ENCODE data around the gene TOMM20. TPM values are rescaled to one million over a fixed set of nuclear protein-coding genes. Genes with fewer than 3 reads are reported as not detected.
A peak's percentile ranks its signal among the peaks of the same experiment; 100 is the strongest.

TOMM20 gene
- total RNA-seq, 1 donor from 2014 or later: 25.3 TPM

DNA sequence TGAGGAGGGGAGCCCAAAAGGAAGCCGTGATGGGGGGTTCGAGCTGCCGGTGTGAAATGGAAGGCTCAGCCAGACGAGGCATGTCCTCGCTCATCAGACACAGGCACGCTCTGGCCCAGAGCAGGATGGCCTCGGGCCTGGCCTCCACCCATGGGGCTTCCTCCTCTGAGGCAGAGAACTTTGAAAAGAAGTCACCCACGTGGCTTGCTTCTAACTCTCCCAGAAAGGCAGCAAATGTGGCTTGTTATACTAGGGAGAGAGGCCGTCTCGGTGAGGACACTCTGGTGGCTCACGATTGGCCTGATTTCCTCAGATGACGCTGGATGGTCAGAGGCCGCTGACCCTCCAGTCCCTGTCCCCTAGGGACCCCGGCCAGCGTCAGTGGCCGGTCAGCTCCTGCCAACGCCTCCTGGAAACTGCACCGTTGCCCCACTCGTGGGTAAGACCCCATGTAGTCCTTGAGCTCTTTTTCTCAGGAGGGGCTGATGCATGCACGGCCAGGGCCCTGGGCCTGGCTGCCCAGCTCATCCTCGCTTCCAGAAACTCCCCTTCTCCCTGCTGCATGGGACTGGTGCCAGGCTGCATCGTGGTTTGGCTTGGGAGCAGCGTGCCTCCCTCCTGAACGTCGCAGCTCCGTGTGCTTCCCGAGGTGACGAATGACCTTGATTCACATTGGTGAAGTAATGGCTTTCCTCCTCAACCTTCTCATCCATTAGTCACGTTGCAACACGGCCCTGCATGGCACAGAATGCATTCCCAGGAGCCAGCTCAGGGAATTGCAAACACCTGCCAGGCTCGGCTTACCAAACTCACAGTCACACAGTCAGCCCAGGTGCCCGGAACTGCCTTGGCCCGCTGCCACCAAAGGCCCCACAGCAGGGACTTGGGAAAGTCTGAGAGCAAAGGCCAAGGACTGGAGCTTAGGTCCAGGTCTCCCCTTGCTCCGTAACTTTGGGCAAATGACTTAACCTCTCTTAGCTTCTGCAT, 58.8 kb downstream of the TOMM20 start:
- DNase-seq (ENCODE audit: low spot score in 2 of 2): peak; percentile 84 to 95
- intact Hi-C loops (cut with DNase I): no loop called here
- Histone ChIP-seq H3K4me3 (no peak overlapping the region), H3K27me3 (no peaks in the 10 kb centered on the region), H3K36me3 (no peaks in the 10 kb centered on the region), H3K4me1 (peaks cover 20 to 47% of the 10 kb centered on the region in 2 donors), H3K27ac (peak overlapping the region; percentile 6 to 85), H3K9me3 (no peaks in the 10 kb centered on the region)
- TF ChIP-seq, protein P1, sequence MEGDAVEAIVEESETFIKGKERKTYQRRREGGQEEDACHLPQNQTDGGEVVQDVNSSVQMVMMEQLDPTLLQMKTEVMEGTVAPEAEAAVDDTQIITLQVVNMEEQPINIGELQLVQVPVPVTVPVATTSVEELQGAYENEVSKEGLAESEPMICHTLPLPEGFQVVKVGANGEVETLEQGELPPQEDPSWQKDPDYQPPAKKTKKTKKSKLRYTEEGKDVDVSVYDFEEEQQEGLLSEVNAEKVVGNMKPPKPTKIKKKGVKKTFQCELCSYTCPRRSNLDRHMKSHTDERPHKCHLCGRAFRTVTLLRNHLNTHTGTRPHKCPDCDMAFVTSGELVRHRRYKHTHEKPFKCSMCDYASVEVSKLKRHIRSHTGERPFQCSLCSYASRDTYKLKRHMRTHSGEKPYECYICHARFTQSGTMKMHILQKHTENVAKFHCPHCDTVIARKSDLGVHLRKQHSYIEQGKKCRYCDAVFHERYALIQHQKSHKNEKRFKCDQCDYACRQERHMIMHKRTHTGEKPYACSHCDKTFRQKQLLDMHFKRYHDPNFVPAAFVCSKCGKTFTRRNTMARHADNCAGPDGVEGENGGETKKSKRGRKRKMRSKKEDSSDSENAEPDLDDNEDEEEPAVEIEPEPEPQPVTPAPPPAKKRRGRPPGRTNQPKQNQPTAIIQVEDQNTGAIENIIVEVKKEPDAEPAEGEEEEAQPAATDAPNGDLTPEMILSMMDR (IDR thresholded peaks at IDR 0.05): no peak

DNA sequence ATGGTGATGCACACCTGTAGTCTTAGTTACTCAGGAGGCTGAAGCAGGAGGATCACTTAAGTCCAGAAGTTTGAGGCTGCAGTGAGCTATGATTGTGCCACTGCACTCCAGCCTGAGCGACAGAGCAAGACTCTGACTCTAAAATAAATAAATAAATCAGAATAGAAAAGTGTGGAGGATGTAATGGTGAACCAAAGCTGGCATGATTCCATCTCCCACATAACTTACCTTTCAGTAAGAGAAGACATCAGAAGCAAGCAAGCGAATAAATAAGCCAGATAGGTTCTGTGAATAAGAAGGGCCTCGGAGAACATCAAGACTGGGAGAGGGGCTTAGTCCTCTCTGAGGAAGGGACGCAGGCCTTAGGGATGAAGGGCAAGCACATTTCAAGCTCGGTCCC, 59.5 kb downstream of the TOMM20 start:
- peaks cover 13 to 41% of the 10 kb centered on the region in 2 donors for H3K4me1 ChIP-seq
- no peak overlapping the region for H3K4me3 ChIP-seq
- H3K27me3 ChIP-seq: no peaks in the 10 kb centered on the region
- TF ChIP-seq, protein P1 (IDR thresholded peaks at IDR 0.05): no peak
- no peak for DNase-seq (ENCODE audit: low spot score in 2 of 2)
- intact Hi-C loops (cut with DNase I): no loop called here
- H3K27ac ChIP-seq: peak overlapping the region; percentile 6 to 85
- no peaks in the 10 kb centered on the region for H3K9me3 ChIP-seq
- no peaks in the 10 kb centered on the region for H3K36me3 ChIP-seq

DNA sequence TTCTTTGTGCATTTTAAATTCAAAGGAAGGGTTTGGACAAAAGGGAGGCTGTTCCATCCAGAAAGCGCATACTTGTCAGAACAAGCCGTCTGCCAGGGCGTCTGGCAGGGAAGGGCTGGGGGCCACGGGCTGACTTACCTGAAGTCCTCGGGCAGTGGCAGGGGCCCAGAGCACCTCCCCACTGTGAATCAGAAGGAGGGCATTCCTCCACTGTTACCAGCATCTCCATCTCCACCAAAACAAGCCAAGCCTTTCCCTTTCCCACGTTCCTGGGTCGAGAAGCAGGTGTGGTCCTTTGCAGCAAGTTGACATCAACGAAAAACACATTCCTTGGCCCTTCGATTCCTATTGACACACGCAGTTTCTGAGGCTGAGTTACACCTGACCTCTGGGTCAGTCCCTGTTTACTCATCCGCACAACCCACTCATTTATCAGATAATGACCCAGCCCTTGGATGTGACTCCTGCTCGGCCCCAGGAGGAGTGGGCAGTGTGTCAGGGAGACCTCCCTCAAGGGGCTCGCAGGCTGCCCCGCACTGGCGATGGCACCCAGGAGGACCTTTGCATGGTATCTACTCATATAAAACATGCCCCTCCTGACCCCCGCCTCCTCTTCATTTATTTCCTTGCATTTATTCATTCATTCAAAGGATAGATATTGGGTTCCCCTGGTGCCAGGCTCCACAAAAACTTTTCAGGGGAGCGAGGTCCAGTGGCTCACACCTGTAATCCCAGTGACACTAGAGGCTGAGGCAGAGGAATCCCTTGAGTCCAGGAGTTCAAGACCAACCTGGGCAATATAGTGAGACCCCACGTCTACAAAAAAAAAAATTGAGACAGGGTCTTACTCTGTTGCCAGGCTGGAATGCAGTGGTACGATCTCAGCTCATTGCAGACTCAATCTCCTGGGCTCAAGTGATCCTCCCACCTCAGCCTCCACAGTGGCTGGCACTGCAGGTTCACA, 60.2 kb downstream of the TOMM20 start:
- no peak overlapping the region for H3K4me3 ChIP-seq
- H3K27ac ChIP-seq: peak overlapping the region; percentile 77 to 85

DNA sequence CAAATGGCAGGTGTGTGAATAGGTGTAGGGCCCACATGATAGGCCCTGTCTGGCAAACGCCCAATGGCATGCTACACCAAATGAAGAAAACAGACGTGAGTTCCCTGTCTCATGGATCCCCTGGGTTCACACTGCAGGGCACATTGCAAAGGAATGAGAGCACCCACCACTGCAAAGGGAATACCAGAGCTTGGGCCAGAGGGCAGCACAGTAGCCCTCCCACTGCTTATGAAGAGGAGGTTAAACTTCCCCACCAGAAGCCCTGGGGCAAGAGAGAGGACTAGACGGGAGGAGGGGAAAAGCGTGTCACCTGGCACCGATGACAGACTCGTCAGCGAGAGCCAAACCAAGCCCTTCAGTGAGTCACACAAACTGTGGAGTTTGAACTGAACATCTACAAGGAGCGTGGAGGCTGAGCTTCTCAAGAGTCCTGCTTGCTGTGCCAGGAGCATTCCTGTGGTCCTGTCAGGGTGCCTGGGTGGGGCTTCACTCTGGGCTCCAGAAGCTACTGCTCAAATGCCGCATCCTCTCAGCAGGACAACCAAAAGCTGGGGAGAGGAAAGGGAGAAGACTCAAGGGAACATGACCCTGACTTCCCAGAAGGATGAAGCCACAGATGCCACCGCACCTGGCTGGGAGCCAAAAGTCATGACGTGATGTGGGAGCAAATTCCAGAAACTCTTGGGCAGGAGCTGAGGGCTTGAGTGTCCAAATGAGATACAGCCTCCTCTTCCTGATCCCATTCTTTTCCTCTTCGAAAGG, 61.1 kb downstream of the TOMM20 start:
- TF ChIP-seq, protein P1 (IDR thresholded peaks at IDR 0.05): no peak
- H3K27me3 ChIP-seq: no peaks in the 10 kb centered on the region
- H3K27ac ChIP-seq: peak overlapping the region; percentile 77 to 85
- no peak overlapping the region for H3K4me3 ChIP-seq
- no peaks in the 10 kb centered on the region for H3K9me3 ChIP-seq
- intact Hi-C loops (cut with DNase I): loop anchor here (1.0 kb wide), 1 partner anchor 19 kb away; no protein-coding TSS in a partner anchor
- H3K36me3 ChIP-seq: no peaks in the 10 kb centered on the region
- peaks cover 4 to 28% of the 10 kb centered on the region in 2 donors for H3K4me1 ChIP-seq
- peak; percentile 81 to 97 for DNase-seq (ENCODE audit: low spot score in 2 of 2)

More for the DNA sequence above, 60.2 kb downstream of the TOMM20 start:
- DNase-seq (ENCODE audit: low spot score in 2 of 2): peak in 1 of 2 donors; percentile 76
- peaks cover 8 to 33% of the 10 kb centered on the region in 2 donors for H3K4me1 ChIP-seq
- H3K27me3 ChIP-seq: no peaks in the 10 kb centered on the region
- no peaks in the 10 kb centered on the region for H3K36me3 ChIP-seq
- H3K9me3 ChIP-seq: no peaks in the 10 kb centered on the region
- TF ChIP-seq, protein P1 (IDR thresholded peaks at IDR 0.05): no peak
- intact Hi-C loops (cut with DNase I): no loop called here

Data from ascending aorta (tissue), 2 donors.